GM23338 (cell line): ENCODE measurements around the gene RUVBL2.
"Not testable (repeated sequence)": the region's sequence is repeated elsewhere in the genome, so short reads cannot be mapped to it uniquely, and the experiment has no call there.

ENCODE experiments used
- CREB1 ChIP-seq: fragments of 250-450 bp; sonication (Bioruptor Pico); IDR thresholded peaks from 2 replicates; pipeline ENCODE4 v1.5.0; 2020; ENCODE audit warnings: low read depth, mild to moderate bottlenecking, moderate library complexity
- CTCF ChIP-seq, 2 experiments: fragments of 200-600 bp in 1 of 2; sonication (generic) in 1 of 2; conservative IDR thresholded peaks; 2 replicates each; pipeline versions ENCODE4 v1.5.1 to v1.6.1; 2016 to 2017; ENCODE audit warnings: antibody characterized with exemption in 2 of 2, low read depth in 2 of 2, mild to moderate bottlenecking in 2 of 2, moderate library complexity in 1 of 2
- ETS1 ChIP-seq: IDR thresholded peaks from 2 replicates; pipeline ENCODE4 v1.6.1; 2016; ENCODE audit warnings: antibody characterized with exemption
- EZH2 ChIP-seq: fragments of 200-600 bp; sonication (generic); IDR thresholded peaks from one replicate; pipeline ENCODE4 v1.8.0; 2017; ENCODE audit warnings: antibody characterized with exemption, mild to moderate bottlenecking, low read depth; ENCODE audit not compliant: unreplicated experiment
- EZH2phosphoT487 ChIP-seq: fragments of 200-600 bp; sonication (generic); IDR thresholded peaks from one replicate; pipeline ENCODE4 v1.8.1; 2018; ENCODE audit warnings: antibody characterized with exemption; ENCODE audit not compliant: unreplicated experiment
- JUNB ChIP-seq: IDR thresholded peaks from one replicate; pipeline ENCODE4 v1.6.1; 2016; ENCODE audit warnings: antibody characterized with exemption; ENCODE audit not compliant: unreplicated experiment
- NANOG ChIP-seq: IDR thresholded peaks from 2 replicates; pipeline ENCODE4 v1.6.1; 2016; ENCODE audit warnings: antibody characterized with exemption, borderline replicate concordance
- POLR2AphosphoS5 ChIP-seq: IDR thresholded peaks from 2 replicates; pipeline ENCODE4 v1.6.1; 2016; ENCODE audit warnings: antibody characterized with exemption, low read depth
- ZNF331 ChIP-seq: fragments of 250-450 bp; sonication (Bioruptor Pico); IDR thresholded peaks from 2 replicates; pipeline ENCODE4 v1.5.0; 2020; ENCODE audit warnings: low read depth, mild to moderate bottlenecking, moderate library complexity
- TF ChIP-seq, protein P1 (sequence below): IDR thresholded peaks from one replicate; pipeline ENCODE4 v1.6.1; 2018; ENCODE audit warnings: antibody characterized with exemption; ENCODE audit not compliant: unreplicated experiment

GRCh38 chr19:49024233-49024632 lies 30.5 kb downstream of the RUVBL2 start, which contains the start of gene CGB3:
- not testable (repeated sequence) for TF ChIP-seq CREB1 (CRISPR knock-in tag); CTCF (conservative IDR thresholded peaks at IDR 0.05; ENCODE audit: low read depth in 2 of 2); EZH2; NANOG; POLR2AphosphoS5; EZH2phosphoT487; ZNF331 (CRISPR knock-in tag); JUNB; ETS1
- TF ChIP-seq, protein P1, sequence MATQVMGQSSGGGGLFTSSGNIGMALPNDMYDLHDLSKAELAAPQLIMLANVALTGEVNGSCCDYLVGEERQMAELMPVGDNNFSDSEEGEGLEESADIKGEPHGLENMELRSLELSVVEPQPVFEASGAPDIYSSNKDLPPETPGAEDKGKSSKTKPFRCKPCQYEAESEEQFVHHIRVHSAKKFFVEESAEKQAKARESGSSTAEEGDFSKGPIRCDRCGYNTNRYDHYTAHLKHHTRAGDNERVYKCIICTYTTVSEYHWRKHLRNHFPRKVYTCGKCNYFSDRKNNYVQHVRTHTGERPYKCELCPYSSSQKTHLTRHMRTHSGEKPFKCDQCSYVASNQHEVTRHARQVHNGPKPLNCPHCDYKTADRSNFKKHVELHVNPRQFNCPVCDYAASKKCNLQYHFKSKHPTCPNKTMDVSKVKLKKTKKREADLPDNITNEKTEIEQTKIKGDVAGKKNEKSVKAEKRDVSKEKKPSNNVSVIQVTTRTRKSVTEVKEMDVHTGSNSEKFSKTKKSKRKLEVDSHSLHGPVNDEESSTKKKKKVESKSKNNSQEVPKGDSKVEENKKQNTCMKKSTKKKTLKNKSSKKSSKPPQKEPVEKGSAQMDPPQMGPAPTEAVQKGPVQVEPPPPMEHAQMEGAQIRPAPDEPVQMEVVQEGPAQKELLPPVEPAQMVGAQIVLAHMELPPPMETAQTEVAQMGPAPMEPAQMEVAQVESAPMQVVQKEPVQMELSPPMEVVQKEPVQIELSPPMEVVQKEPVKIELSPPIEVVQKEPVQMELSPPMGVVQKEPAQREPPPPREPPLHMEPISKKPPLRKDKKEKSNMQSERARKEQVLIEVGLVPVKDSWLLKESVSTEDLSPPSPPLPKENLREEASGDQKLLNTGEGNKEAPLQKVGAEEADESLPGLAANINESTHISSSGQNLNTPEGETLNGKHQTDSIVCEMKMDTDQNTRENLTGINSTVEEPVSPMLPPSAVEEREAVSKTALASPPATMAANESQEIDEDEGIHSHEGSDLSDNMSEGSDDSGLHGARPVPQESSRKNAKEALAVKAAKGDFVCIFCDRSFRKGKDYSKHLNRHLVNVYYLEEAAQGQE = not testable (repeated sequence)
